HG03025 (cell line): ENCODE data around the gene JSRP1.

Source experiments
- ATAC-seq: cut with Tn5 transposase; IDR thresholded peaks from one replicate; pipeline ENCODE4 v1.9.1; 2021; ENCODE audit warnings: mild to moderate bottlenecking, moderate library complexity; ENCODE audit not compliant: unreplicated experiment, low FRiP score

The JSRP1 gene

GRCh38 chr19:2221918-2222317 lies 34.3 kb downstream of the JSRP1 start:
- no peak for ATAC-seq

GRCh38 chr19:2221250-2221831 lies 34.9 kb downstream of the JSRP1 start:
- ATAC-seq = no peak

- no peak for ATAC-seq
Measured at GRCh38 chr19:2219726-2220125, 36.5 kb downstream of the JSRP1 start.

GRCh38 chr19:2217591-2217990 lies 38.6 kb downstream of the JSRP1 start:
- ATAC-seq = no peak

GRCh38 chr19:2216361-2217225 lies 39.6 kb downstream of the JSRP1 start:
- no peak for ATAC-seq

GRCh38 chr19:2215281-2215751 lies 40.9 kb downstream of the JSRP1 start:
- no peak for ATAC-seq

GRCh38 chr19:2214251-2214650 lies 42.0 kb downstream of the JSRP1 start:
- ATAC-seq = no peak

GRCh38 chr19:2213799-2214198 lies 42.4 kb downstream of the JSRP1 start:
- ATAC-seq = no peak

- ATAC-seq = no peak
Measured at GRCh38 chr19:2212861-2213711, 43.1 kb downstream of the JSRP1 start.

GRCh38 chr19:2210987-2211740 lies 45.1 kb downstream of the JSRP1 start:
- no peak for ATAC-seq

- no peak for ATAC-seq
Measured at GRCh38 chr19:2210206-2210605, 46.0 kb downstream of the JSRP1 start.

- no peak for ATAC-seq
Measured at GRCh38 chr19:2209408-2209807, 46.8 kb downstream of the JSRP1 start.

GRCh38 chr19:2208975-2209374 lies 47.2 kb downstream of the JSRP1 start:
- no peak for ATAC-seq

- no peak for ATAC-seq
Measured at GRCh38 chr19:2207991-2208860, 48.0 kb downstream of the JSRP1 start.

- ATAC-seq = no peak
Measured at GRCh38 chr19:2207008-2207407, 49.2 kb downstream of the JSRP1 start.

GRCh38 chr19:2202366-2202765 lies 53.9 kb downstream of the JSRP1 start:
- no peak for ATAC-seq
